ENCODE measurements around the gene CHD8. TPM values are rescaled to one million over a fixed set of nuclear protein-coding genes. Genes with fewer than 3 reads are reported as not detected.
A peak's percentile ranks its signal among the peaks of the same experiment; 100 is the strongest.

CHD8 gene
- total and polyA plus RNA-seq, 10 of the 15 experiments (the other 5 are each of a cell fraction or from before 2014, with no cell fraction given), result 20.2 to 79.5 (median 35.5) TPM

DNA sequence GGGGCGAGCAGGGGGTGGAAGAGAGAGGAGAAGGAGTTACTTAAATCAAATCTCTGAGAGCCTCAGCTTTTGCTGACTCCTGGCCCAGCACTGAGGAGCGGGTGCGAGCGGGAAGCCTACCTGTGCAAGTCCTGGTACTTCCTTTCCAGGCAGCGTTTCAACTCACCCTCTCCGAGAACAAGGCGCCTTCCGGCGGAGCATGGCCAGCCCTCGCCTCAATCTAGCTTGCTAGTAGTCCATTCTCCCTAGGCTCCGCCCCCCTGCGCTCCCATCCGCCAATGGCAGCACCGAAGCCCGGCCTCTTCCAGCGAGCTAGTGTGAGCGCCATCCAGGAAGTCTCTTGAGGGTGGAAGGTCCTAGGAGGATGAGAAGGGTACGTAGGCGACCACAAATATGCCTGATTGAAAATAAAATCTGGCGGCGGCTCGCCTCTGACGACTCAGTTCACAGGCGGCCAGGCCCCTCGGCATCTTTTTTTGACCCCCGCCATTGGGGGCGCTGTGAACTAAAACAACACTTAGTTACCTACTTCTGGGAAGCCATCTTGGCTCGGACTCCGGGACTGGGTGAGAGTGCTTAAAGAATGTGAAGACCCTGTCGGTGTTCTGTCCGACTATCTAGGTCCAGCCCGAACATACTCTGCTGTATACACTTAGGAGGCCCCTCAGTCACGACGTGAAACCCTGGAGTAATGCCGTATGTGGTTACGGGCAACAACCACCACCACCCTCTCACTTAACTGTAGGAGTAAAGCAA, at the start of gene CHD8 (continued):
- TF ChIP-seq, protein P1, sequence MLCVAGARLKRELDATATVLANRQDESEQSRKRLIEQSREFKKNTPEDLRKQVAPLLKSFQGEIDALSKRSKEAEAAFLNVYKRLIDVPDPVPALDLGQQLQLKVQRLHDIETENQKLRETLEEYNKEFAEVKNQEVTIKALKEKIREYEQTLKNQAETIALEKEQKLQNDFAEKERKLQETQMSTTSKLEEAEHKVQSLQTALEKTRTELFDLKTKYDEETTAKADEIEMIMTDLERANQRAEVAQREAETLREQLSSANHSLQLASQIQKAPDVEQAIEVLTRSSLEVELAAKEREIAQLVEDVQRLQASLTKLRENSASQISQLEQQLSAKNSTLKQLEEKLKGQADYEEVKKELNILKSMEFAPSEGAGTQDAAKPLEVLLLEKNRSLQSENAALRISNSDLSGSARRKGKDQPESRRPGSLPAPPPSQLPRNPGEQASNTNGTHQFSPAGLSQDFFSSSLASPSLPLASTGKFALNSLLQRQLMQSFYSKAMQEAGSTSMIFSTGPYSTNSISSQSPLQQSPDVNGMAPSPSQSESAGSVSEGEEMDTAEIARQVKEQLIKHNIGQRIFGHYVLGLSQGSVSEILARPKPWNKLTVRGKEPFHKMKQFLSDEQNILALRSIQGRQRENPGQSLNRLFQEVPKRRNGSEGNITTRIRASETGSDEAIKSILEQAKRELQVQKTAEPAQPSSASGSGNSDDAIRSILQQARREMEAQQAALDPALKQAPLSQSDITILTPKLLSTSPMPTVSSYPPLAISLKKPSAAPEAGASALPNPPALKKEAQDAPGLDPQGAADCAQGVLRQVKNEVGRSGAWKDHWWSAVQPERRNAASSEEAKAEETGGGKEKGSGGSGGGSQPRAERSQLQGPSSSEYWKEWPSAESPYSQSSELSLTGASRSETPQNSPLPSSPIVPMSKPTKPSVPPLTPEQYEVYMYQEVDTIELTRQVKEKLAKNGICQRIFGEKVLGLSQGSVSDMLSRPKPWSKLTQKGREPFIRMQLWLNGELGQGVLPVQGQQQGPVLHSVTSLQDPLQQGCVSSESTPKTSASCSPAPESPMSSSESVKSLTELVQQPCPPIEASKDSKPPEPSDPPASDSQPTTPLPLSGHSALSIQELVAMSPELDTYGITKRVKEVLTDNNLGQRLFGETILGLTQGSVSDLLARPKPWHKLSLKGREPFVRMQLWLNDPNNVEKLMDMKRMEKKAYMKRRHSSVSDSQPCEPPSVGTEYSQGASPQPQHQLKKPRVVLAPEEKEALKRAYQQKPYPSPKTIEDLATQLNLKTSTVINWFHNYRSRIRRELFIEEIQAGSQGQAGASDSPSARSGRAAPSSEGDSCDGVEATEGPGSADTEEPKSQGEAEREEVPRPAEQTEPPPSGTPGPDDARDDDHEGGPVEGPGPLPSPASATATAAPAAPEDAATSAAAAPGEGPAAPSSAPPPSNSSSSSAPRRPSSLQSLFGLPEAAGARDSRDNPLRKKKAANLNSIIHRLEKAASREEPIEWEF (IDR thresholded peaks at IDR 0.05; ENCODE audit: insufficient replicate concordance, low read depth, low read length), result no peak
- TF ChIP-seq MYB (IDR thresholded peaks at IDR 0.05; ENCODE audit: borderline replicate concordance, low read depth, low read length) (no peak), RCOR1 (conservative IDR thresholded peaks at IDR 0.05; ENCODE audit: low read depth, low read length) (peak; percentile 76; the same call in 1 of the 2 replicates), POLR2AphosphoS5 (IDR thresholded peaks at IDR 0.05; ENCODE audit: low read length) (peak; percentile 94), SMARCA5 (IDR thresholded peaks at IDR 0.05) (peak; percentile 97), NFIC (IDR thresholded peaks at IDR 0.05; ENCODE audit: low read depth, low read length) (no peak), SMAD5 (IDR thresholded peaks at IDR 0.05; ENCODE audit: low read depth) (peak; percentile 86), YBX1 (IDR thresholded peaks at IDR 0.05) (no peak), TCF7 (IDR thresholded peaks at IDR 0.05; ENCODE audit: borderline replicate concordance) (no peak), ATF7 (IDR thresholded peaks at IDR 0.05; ENCODE audit: low read depth) (peak; percentile 64), FOXK2 (IDR thresholded peaks at IDR 0.05) (no peak), MTA3 (IDR thresholded peaks at IDR 0.05; ENCODE audit: borderline replicate concordance, low read length) (0 out of 2 replicates have a peak, but pooled peaks have one; percentile 17), NR2C1 (IDR thresholded peaks at IDR 0.05) (peak; percentile 40), CREB1 (IDR thresholded peaks at IDR 0.05; ENCODE audit: low read depth) (peak; percentile 82), CREM (IDR thresholded peaks at IDR 0.05; ENCODE audit: low read depth) (peak; percentile 76)
- TF ChIP-seq, protein P2, sequence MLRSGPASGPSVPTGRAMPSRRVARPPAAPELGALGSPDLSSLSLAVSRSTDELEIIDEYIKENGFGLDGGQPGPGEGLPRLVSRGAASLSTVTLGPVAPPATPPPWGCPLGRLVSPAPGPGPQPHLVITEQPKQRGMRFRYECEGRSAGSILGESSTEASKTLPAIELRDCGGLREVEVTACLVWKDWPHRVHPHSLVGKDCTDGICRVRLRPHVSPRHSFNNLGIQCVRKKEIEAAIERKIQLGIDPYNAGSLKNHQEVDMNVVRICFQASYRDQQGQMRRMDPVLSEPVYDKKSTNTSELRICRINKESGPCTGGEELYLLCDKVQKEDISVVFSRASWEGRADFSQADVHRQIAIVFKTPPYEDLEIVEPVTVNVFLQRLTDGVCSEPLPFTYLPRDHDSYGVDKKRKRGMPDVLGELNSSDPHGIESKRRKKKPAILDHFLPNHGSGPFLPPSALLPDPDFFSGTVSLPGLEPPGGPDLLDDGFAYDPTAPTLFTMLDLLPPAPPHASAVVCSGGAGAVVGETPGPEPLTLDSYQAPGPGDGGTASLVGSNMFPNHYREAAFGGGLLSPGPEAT (IDR thresholded peaks at IDR 0.05; ENCODE audit: low read depth), result peak; percentile 46; the same call in 1 of the 2 replicates
- TF ChIP-seq, protein P3, sequence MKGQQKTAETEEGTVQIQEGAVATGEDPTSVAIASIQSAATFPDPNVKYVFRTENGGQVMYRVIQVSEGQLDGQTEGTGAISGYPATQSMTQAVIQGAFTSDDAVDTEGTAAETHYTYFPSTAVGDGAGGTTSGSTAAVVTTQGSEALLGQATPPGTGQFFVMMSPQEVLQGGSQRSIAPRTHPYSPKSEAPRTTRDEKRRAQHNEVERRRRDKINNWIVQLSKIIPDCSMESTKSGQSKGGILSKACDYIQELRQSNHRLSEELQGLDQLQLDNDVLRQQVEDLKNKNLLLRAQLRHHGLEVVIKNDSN (IDR thresholded peaks at IDR 0.05; ENCODE audit: borderline replicate concordance, extremely low read length, insufficient read depth, low read depth, low read length), result no peak
- TF ChIP-seq, protein P4, sequence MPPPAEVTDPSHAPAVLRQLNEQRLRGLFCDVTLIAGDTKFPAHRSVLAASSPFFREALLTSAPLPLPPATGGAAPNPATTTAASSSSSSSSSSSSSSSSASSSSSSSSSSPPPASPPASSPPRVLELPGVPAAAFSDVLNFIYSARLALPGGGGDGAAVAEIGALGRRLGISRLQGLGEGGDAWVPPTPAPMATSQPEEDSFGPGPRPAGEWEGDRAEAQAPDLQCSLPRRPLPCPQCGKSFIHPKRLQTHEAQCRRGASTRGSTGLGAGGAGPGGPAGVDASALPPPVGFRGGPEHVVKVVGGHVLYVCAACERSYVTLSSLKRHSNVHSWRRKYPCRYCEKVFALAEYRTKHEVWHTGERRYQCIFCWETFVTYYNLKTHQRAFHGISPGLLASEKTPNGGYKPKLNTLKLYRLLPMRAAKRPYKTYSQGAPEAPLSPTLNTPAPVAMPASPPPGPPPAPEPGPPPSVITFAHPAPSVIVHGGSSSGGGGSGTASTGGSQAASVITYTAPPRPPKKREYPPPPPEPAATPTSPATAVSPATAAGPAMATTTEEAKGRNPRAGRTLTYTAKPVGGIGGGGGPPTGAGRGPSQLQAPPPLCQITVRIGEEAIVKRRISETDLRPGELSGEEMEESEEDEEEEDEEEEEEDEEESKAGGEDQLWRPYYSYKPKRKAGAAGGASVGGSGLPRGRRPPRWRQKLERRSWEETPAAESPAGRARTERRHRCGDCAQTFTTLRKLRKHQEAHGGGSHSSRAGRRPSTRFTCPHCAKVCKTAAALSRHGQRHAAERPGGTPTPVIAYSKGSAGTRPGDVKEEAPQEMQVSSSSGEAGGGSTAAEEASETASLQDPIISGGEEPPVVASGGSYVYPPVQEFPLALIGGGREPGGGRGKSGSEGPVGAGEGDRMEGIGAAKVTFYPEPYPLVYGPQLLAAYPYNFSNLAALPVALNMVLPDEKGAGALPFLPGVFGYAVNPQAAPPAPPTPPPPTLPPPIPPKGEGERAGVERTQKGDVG (CRISPR knock-in tag; IDR thresholded peaks at IDR 0.05), result no peak

Data from GM12878 (cell line).